Neural progenitor cell (in vitro differentiated cells): ENCODE results near the gene TCHP.

Source experiments
- CTCF ChIP-seq: fragments of 200-600 bp; sonication (generic); IDR thresholded peaks from 2 replicates; pipeline ENCODE4 v1.5.1; 2017; ENCODE audit warnings: antibody characterized with exemption, mild to moderate bottlenecking
- EZH2phosphoT487 ChIP-seq: fragments of 200-600 bp; sonication (generic); IDR thresholded peaks from 2 replicates; pipeline ENCODE4 v1.6.1; 2017; ENCODE audit warnings: antibody characterized with exemption

- TF ChIP-seq EZH2phosphoT487 (no peak), CTCF (no peak)
Measured at GRCh38 chr12:109963330-109963729, 63.3 kb downstream of the TCHP start.
